ENCODE data around the gene MXD4. TPM values are rescaled to one million over a fixed set of nuclear protein-coding genes. Genes with fewer than 3 reads are reported as not detected.

MXD4 gene
- total RNA-seq, 1 experiment from 2014 or later = 22.0 TPM

GRCh38 chr4:2262944-2263250, 988 bp upstream of the MXD4 start:
- H3K27ac ChIP-seq (ENCODE audit: low read depth, low read length) = peak overlapping the region; percentile 83; the same call in 1 of the 2 replicates
- ChIA-PET POLR2A (no interaction called here), RAD21 (ENCODE audit: low non-redundant PET in 1 of 2, low total read pairs in 2 of 2, uncharacterized antibody in 2 of 2, unreplicated experiment in 2 of 2) (interaction anchor here in 1 of 2 experiments (0.7 kb wide), 1 partner anchor 141 kb away, joined by 3 read pairs; no protein-coding TSS in a partner anchor), CTCF (no interaction called here)
- no peaks in the 10 kb centered on the region for H3K9me2 ChIP-seq (ENCODE audit: insufficient read depth)
- no peaks in the 10 kb centered on the region for H4K20me1 ChIP-seq (ENCODE audit: insufficient read depth)
- H3K9ac ChIP-seq (ENCODE audit: low read length) = no peak overlapping the region; the same call in 1 of the 2 replicates
- H3K4me2 ChIP-seq (ENCODE audit: low read length) = peak overlapping the region; percentile 88
- H3K4me1 ChIP-seq (ENCODE audit: control insufficient read depth in 1 of 2, insufficient read depth in 2 of 2, low read length in 2 of 2) = peaks cover 9 to 15% of the 10 kb centered on the region in 2 experiments; a peak in 3 of 4 replicates
- H3K4me3 ChIP-seq (replicated peaks in 1 of 2; ENCODE audit: low read depth in 1 of 2, low read length in 2 of 2) = peak overlapping the region; percentile 46 to 59
- H2AFZ ChIP-seq (ENCODE audit: low read depth, low read length, poor library complexity, severe bottlenecking) = no peak overlapping the region
- DNase-seq (ENCODE audit: low read depth, low spot score) (no peak), ATAC-seq (no peak)
- no peaks in the 10 kb centered on the region for H3K27me3 ChIP-seq (ENCODE audit: insufficient read depth, low read length)
- TF ChIP-seq TCF7L2 (IDR thresholded peaks at IDR 0.05; ENCODE audit: borderline replicate concordance, extremely low read depth, insufficient read depth, insufficient read length) (no peak), POLR2AphosphoS5 (IDR thresholded peaks at IDR 0.05; ENCODE audit: low read depth, low read length) (no peak), RAD21 (IDR thresholded peaks at IDR 0.05; ENCODE audit: low read depth) (no peak), JUND (IDR thresholded peaks at IDR 0.05) (no peak), ZFX (IDR thresholded peaks at IDR 0.05) (no peak)
- no peaks in the 10 kb centered on the region for H3K79me2 ChIP-seq (ENCODE audit: insufficient read depth, low read length)
- no TSS peak for BruUV-seq (replicated peaks)
- H3K36me3 ChIP-seq (ENCODE audit: control insufficient read depth in 1 of 2, insufficient read depth in 2 of 2, low read length in 2 of 2) = no peaks in the 10 kb centered on the region
- intact Hi-C loops (cut with micrococcal nuclease) = loop anchor here (1.0 to 5.0 kb wide), 2 partner anchors 21 to 149 kb away; partner anchors contain the start of genes HAUS3 and POLN
- no peaks in the 10 kb centered on the region for H3K9me3 ChIP-seq (ENCODE audit: control insufficient read depth in 1 of 2, insufficient read depth in 1 of 2, low read depth in 1 of 2, low read length in 2 of 2)

GRCh38 chr4:2262145-2262943, 435 bp upstream of the MXD4 start:
- BruUV-seq (replicated peaks) = no TSS peak
- ATAC-seq = peak; percentile 91
- ChIA-PET POLR2A (interaction anchor here (0.8 to 0.9 kb wide), 2 partner anchors 20 to 206 kb away, joined by 3 read pairs; partner anchors contain the start of genes HAUS3, POLN and RNF4), CTCF (interaction anchor here (0.6 to 1.0 kb wide), 4 partner anchors 42 to 547 kb away, joined by 3 to 4 read pairs (median 3); partner anchors contain the start of gene CFAP99), RAD21 (ENCODE audit: low non-redundant PET in 1 of 2, low total read pairs in 2 of 2, uncharacterized antibody in 2 of 2, unreplicated experiment in 2 of 2) (no interaction called here)
- DNase-seq (ENCODE audit: low read depth, low spot score) = peak; percentile 97
- H3K4me3 ChIP-seq (replicated peaks in 1 of 2; ENCODE audit: low read depth in 1 of 2, low read length in 2 of 2) = peak overlapping the region; percentile 46 to 59
- intact Hi-C loops (cut with micrococcal nuclease) = loop anchor here (1.0 to 5.0 kb wide), 2 partner anchors 20 to 150 kb away; partner anchors contain the start of genes HAUS3 and POLN
- peak overlapping the region; percentile 88 for H3K27ac ChIP-seq (ENCODE audit: low read depth, low read length)
- H3K79me2 ChIP-seq (ENCODE audit: insufficient read depth, low read length) = no peaks in the 10 kb centered on the region
- peaks cover 9 to 15% of the 10 kb centered on the region in 2 experiments; a peak in 3 of 4 replicates for H3K4me1 ChIP-seq (ENCODE audit: control insufficient read depth in 1 of 2, insufficient read depth in 2 of 2, low read length in 2 of 2)
- H3K9ac ChIP-seq (ENCODE audit: low read length) = peak overlapping the region; percentile 39
- H3K27me3 ChIP-seq (ENCODE audit: insufficient read depth, low read length) = no peaks in the 10 kb centered on the region
- no peaks in the 10 kb centered on the region for H4K20me1 ChIP-seq (ENCODE audit: insufficient read depth)
- no peak overlapping the region for H2AFZ ChIP-seq (ENCODE audit: low read depth, low read length, poor library complexity, severe bottlenecking)
- H3K4me2 ChIP-seq (ENCODE audit: low read length) = peak overlapping the region; percentile 88
- no peak for TF ChIP-seq JUND (IDR thresholded peaks at IDR 0.05)
- peak; percentile 19; the same call in 1 of the 2 replicates for TF ChIP-seq ZFX (IDR thresholded peaks at IDR 0.05)
- no peak for TF ChIP-seq ZBTB33 (IDR thresholded peaks at IDR 0.05; ENCODE audit: extremely low read depth, insufficient replicate concordance, low read length)
- no peak for TF ChIP-seq CBX3 (IDR thresholded peaks at IDR 0.05; ENCODE audit: low read depth)
- TF ChIP-seq POLR2A (IDR thresholded peaks at IDR 0.05; ENCODE audit: borderline replicate concordance, extremely low read depth, insufficient read depth, insufficient read length) = peak; percentile 50
- TF ChIP-seq POLR2AphosphoS5 (IDR thresholded peaks at IDR 0.05; ENCODE audit: low read depth, low read length) = peak; percentile 77
- TF ChIP-seq RAD21 (IDR thresholded peaks at IDR 0.05; ENCODE audit: low read depth) = no peak
- no peaks in the 10 kb centered on the region for H3K9me3 ChIP-seq (ENCODE audit: control insufficient read depth in 1 of 2, insufficient read depth in 1 of 2, low read depth in 1 of 2, low read length in 2 of 2)
- no peaks in the 10 kb centered on the region for H3K36me3 ChIP-seq (ENCODE audit: control insufficient read depth in 1 of 2, insufficient read depth in 2 of 2, low read length in 2 of 2)
- no peaks in the 10 kb centered on the region for H3K9me2 ChIP-seq (ENCODE audit: insufficient read depth)
